ENCODE data around the gene DOK7.

The DOK7 gene

DNA sequence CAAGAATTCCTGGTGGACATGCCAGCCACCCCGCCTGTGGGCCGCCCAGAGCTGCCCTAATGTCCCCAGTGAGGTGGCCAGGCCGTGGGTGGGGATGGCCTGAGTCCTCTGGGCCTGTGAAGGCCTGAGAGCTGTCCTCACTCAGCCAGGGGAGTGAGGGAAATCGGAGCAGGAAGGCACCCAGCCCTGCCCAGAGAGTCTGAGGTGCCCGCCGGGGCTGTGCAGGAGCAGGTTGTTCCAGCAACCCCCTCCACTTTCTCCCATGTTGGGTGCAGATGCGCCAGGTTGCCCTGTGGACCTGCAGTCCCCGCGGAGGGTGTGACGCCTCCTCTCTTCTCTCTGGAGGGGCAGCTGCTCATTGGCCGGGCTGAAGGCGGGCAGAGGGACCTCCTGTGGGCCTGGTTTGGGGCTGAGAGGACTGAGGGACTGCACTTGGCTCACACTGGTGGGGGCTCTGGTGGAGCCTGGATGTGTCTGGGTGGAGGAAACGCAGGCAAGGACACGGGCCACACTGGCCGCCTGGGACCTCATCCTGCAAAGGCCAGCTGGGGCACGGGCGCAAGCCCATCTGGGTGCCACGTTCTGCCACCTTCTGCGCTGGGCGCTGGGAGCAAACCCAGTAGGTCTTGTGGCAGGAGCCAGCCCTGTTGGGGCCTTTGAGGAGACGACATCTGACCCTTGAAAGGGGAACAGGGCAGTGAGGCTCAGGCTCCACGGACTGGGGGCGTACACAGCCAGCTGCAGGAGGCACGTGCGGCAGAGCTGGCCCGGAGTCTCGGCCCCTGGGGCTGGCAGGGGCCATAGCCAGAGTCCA is 14.0 kb downstream of the DOK7 start:
- no peak overlapping the region for H3K4me3 ChIP-seq (ENCODE audit: low read length)
- no peak for DNase-seq
- H3K9me3 ChIP-seq (replicated peaks; ENCODE audit: insufficient read depth, low read length): no peaks in the 10 kb centered on the region
- no peaks in the 10 kb centered on the region for H4K20me1 ChIP-seq (ENCODE audit: insufficient read depth, low read length)
- no peak overlapping the region for H3K4me2 ChIP-seq (ENCODE audit: low read depth, low read length)
- H3F3A ChIP-seq (ENCODE audit: insufficient read depth, low read length): no peaks in the 10 kb centered on the region
- no peaks in the 10 kb centered on the region for H3K9me2 ChIP-seq (replicated peaks; ENCODE audit: insufficient read depth, low read length)
- H3K79me2 ChIP-seq (ENCODE audit: low read length): no peaks in the 10 kb centered on the region
- H3K27ac ChIP-seq (ENCODE audit: low read length): no peak overlapping the region
- peaks cover 93% of the 10 kb centered on the region for H3K27me3 ChIP-seq (replicated peaks; ENCODE audit: insufficient read depth, low read length)
- no peaks in the 10 kb centered on the region for H3K36me3 ChIP-seq (replicated peaks; ENCODE audit: insufficient read depth, low read length)
- H2AFZ ChIP-seq (ENCODE audit: low read length): no peak overlapping the region
- no peak overlapping the region for H3K9ac ChIP-seq (ENCODE audit: low read length)
- no peaks in the 10 kb centered on the region for H3K4me1 ChIP-seq (ENCODE audit: low read length)
- TF ChIP-seq EZH2 (optimal IDR thresholded peaks at IDR 0.05; ENCODE audit: low read depth, low read length): no peak
- TF ChIP-seq CTCF (IDR thresholded peaks at IDR 0.05; ENCODE audit: low read length): no peak
- TF ChIP-seq EZH2phosphoT487 (IDR thresholded peaks at IDR 0.05; ENCODE audit: low read length): no peak

DNA sequence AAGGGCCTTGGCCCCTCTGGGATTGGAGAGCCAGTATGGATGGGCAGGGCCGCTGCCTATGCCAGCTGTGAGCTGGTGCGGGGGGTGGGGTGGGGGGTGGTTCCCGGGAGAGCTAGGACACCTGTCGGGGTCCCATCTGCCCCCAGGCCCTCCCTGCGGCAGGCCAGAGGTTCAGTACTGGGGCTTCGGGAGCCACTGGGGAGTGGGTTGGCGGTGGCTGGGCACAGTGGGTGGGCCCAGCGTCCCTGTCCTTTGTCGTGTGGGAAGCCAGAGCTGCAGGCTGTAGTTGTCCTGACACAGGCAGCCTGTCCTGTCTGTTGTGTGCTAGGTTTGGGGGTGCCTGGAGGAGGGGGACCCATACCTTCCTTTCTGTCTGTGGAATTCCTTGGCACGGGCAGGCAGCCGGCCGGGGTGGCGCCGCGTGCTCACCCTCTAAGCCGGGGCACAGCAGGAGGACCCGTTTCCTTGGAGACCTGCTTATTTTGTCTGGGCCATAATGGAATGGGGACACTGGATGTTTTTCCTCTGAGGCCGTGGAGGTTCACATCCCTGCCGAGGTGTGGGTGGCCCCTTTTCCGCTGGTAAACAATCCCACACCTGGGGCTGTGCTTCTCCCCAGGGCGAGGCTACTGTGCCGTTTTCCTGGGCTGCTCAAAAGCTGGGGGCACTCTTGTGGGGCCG is 14.8 kb downstream of the DOK7 start:
- Histone ChIP-seq H3K27me3 (replicated peaks; ENCODE audit: insufficient read depth, low read length) (peaks cover 92% of the 10 kb centered on the region), H3K79me2 (ENCODE audit: low read length) (no peaks in the 10 kb centered on the region), H3K4me3 (ENCODE audit: low read length) (no peak overlapping the region), H2AFZ (ENCODE audit: low read length) (no peak overlapping the region), H3K4me1 (ENCODE audit: low read length) (no peaks in the 10 kb centered on the region), H3K4me2 (ENCODE audit: low read depth, low read length) (no peak overlapping the region), H3K9ac (ENCODE audit: low read length) (no peak overlapping the region), H4K20me1 (ENCODE audit: insufficient read depth, low read length) (no peaks in the 10 kb centered on the region), H3F3A (ENCODE audit: insufficient read depth, low read length) (no peaks in the 10 kb centered on the region), H3K27ac (ENCODE audit: low read length) (no peak overlapping the region), H3K9me2 (replicated peaks; ENCODE audit: insufficient read depth, low read length) (no peaks in the 10 kb centered on the region), H3K9me3 (replicated peaks; ENCODE audit: insufficient read depth, low read length) (no peaks in the 10 kb centered on the region), H3K36me3 (replicated peaks; ENCODE audit: insufficient read depth, low read length) (no peaks in the 10 kb centered on the region)
- no peak for TF ChIP-seq CTCF (IDR thresholded peaks at IDR 0.05; ENCODE audit: low read length)
- no peak for TF ChIP-seq EZH2phosphoT487 (IDR thresholded peaks at IDR 0.05; ENCODE audit: low read length)
- TF ChIP-seq EZH2 (optimal IDR thresholded peaks at IDR 0.05; ENCODE audit: low read depth, low read length): no peak
- no peak for DNase-seq

DNA sequence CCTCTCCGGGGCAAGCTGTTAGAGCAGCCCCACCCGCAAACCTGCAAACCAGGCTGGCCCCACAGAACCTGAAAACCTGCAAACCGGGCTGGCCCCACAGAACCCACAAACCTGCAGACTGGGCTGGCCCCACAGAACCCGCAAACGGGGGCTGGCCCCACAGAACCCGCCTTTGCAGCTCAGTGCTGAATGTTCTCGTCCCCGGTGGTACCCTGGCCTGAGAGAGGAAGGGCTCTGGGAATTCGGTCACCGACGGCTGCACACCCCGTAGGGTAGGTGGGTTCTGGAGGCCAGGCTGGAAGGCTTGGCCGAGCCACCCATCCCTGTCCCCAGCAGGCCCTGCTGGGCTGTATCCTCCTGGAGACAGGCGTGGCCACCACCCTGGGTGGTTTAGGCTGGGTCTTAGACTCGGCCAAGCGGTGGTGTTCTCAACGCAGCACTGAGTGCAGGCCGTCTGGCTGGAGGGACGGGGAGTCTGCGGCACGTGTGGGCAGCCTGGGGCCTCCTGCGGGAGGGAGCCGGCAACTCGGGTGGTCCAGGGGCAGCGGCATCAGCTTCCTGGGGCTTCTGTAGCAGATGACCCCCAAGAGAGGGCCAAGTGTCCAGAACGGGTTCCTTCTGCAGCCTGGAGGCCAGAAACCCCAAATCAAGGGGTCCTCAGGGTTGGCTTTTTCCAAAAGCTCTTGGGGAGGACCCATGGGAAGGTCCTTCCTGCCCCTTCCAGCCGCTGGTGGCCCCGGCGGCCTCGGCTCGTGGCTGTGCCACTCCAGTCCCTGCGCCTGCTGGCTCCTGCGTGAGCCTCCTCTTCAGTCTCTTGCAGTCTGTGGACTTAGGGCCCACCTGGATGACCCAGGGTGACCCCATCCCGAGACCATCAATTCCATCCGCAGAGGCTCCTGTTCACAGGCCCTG is 15.6 kb downstream of the DOK7 start:
- no peaks in the 10 kb centered on the region for H3K4me1 ChIP-seq (ENCODE audit: low read length)
- H3F3A ChIP-seq (ENCODE audit: insufficient read depth, low read length): no peaks in the 10 kb centered on the region
- no peak for TF ChIP-seq EZH2phosphoT487 (IDR thresholded peaks at IDR 0.05; ENCODE audit: low read length)
- no peak for TF ChIP-seq EZH2 (optimal IDR thresholded peaks at IDR 0.05; ENCODE audit: low read depth, low read length)
- TF ChIP-seq CTCF (IDR thresholded peaks at IDR 0.05; ENCODE audit: low read length): no peak

More for the DNA sequence above, 15.6 kb downstream of the DOK7 start:
- no peak overlapping the region for H3K27ac ChIP-seq (ENCODE audit: low read length)
- peaks cover 90% of the 10 kb centered on the region for H3K27me3 ChIP-seq (replicated peaks; ENCODE audit: insufficient read depth, low read length)
- H3K9ac ChIP-seq (ENCODE audit: low read length): no peak overlapping the region
- no peak for DNase-seq
- no peaks in the 10 kb centered on the region for H3K36me3 ChIP-seq (replicated peaks; ENCODE audit: insufficient read depth, low read length)
- H3K4me2 ChIP-seq (ENCODE audit: low read depth, low read length): no peak overlapping the region
- H3K4me3 ChIP-seq (ENCODE audit: low read length): no peak overlapping the region
- no peaks in the 10 kb centered on the region for H3K9me3 ChIP-seq (replicated peaks; ENCODE audit: insufficient read depth, low read length)
- H2AFZ ChIP-seq (ENCODE audit: low read length): no peak overlapping the region
- H3K79me2 ChIP-seq (ENCODE audit: low read length): no peaks in the 10 kb centered on the region
- no peaks in the 10 kb centered on the region for H3K9me2 ChIP-seq (replicated peaks; ENCODE audit: insufficient read depth, low read length)
- no peaks in the 10 kb centered on the region for H4K20me1 ChIP-seq (ENCODE audit: insufficient read depth, low read length)

Measured in MM.1S (cell line).